Measurements from ENCODE around the gene DHDH.

GRCh38 chr19:48935864-48936263 is 2.4 kb downstream of the DHDH start:
- TF ChIP-seq CTCF (IDR thresholded peaks at IDR 0.05) (no peak), POLR2A (IDR thresholded peaks at IDR 0.05) (no peak)

Measured in heart left ventricle (tissue), 13 donors.